T-helper 9 cell (primary cell): ENCODE results near the gene TNFRSF1A.
"Not testable (repeated sequence)": the region's sequence is repeated elsewhere in the genome, so short reads cannot be mapped to it uniquely, and the experiment has no call there.

Experiments used
- DNase-seq: peaks from one replicate; pipeline ENCODE4 v3.0.0-alpha.2; 2020

The TNFRSF1A gene

DNA sequence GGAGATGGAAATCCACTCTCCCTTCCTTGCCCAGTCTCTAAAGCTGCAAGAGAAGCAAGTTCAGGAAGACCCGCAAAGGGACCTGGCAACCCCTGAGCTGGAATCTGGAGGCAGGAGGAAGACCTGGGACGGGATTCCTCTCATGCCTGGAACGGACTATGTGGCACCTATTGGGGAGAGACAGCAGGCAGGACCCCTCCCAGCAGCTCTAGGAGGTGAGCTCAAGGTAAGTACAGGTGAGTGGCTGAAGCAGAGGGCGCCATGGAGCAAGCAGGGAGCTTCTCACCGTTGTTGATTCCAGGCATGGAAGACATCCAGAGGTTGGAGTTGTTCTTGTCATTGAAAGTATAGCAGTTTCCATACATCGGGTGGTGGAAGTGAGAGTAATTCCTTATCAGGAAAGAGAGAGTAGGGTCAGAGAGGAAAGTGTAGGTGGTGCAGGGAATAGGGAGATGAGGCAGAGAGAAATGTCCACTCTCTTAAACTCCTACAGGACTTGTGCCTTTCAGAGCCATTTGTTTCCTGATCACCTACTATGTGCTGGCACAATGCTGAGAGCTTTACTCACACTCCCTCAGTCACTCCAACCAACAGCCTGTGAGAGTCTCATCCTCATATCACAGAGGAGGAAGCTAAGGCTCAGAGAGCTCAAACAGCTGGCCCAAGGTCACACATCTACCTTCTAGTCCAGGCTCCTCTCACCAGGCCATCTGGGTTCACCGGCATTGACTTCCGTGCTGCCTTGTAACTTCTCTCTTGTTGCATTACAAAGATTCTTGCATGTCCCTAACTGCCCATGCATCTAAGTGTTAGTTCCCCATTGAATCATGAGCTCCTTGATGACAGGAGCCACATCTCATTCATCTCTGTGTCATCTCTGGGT lies 13.9 kb upstream of the TNFRSF1A start:
- DNase-seq = no peak

DNA sequence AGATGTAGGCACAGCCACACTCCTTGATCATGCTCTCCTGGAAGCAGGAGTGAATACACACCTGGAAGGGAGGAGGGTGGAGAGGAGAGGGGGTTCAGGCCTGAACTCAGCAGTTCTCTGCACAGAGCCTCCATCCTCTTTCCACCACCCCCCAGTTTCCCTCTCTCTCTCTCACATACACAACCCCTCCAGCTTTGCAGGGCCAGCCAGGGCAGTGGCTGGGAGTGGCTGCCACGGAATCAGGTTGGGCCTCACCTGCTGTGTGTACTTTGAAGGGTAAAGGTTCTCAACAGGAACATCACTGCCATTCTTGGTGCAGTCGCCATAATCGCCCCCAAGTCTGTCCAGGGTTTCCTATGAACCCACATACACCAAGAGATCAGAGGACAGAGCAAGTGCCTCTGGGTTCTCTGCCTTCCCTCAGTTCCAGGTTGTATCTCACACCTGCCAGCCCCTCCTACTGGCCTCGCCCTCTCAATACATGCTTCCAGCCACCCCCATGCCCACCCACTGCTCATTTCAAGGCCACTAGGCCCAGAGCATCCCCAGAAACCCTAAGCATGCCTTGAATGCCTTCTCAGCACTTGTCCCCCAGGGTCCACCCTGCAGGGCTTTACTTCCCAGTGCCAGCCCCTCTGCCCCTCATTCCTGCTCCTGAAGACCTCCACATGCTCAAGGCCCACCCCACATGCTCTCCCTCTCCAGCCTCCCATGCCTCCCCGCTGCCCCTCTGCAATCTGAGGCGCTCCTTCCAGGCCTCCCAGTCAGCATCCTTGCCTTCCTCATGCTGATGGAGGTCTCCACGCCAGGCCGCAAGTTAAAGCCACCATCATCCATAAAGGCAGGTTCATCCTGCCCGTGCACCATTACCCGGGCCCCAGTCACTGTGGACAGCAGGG lies 12.9 kb upstream of the TNFRSF1A start:
- no peak for DNase-seq

- DNase-seq = no peak
Measured at GRCh38 chr12:6352193-6353173, 10.6 kb upstream of the TNFRSF1A start.

DNA sequence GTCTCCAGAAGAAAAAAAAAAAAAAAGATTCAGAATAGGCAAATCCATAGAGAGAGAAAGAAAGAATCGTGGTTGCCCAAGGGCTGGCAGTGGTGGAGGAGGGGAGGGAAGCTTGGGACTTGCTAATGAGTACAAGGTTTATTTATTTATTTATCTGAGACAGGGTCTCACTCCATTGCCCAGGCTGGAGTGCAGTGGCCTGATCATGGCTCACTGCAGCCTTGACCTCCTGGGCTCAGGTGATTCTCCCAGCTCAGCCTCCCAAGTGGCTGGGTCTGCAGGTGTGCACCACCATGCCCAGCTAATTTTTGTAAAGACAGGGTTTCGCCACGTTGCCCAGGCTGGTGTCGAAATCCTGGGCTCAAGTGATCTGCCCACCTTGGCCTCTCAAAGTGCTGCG lies 9.7 kb upstream of the TNFRSF1A start:
- no peak for DNase-seq

GRCh38 chr12:6347367-6348338 lies 5.8 kb upstream of the TNFRSF1A start:
- no peak for DNase-seq

DNA sequence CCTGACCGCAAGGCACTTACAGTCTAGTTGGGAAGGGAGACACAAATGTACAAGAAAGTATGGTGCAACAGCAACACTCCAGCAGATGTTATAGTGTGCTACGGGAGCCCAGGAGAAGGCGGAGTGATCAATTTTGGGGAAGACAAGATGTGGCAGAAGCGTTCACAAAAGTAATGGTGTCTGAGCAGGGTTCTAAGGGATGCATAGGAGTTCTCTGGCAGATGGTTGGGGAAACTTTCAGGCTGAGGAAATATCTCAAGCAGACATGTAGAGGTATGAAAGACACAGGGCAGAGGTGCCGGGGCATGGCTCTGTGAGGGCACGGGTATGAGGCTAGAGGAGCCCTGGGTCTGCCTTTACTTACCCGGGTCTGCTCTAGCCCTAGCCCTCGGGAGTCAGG lies 5.1 kb upstream of the TNFRSF1A start:
- no peak for DNase-seq

- DNase-seq = no peak
Measured at GRCh38 chr12:6346235-6346832, 4.5 kb upstream of the TNFRSF1A start.

DNA sequence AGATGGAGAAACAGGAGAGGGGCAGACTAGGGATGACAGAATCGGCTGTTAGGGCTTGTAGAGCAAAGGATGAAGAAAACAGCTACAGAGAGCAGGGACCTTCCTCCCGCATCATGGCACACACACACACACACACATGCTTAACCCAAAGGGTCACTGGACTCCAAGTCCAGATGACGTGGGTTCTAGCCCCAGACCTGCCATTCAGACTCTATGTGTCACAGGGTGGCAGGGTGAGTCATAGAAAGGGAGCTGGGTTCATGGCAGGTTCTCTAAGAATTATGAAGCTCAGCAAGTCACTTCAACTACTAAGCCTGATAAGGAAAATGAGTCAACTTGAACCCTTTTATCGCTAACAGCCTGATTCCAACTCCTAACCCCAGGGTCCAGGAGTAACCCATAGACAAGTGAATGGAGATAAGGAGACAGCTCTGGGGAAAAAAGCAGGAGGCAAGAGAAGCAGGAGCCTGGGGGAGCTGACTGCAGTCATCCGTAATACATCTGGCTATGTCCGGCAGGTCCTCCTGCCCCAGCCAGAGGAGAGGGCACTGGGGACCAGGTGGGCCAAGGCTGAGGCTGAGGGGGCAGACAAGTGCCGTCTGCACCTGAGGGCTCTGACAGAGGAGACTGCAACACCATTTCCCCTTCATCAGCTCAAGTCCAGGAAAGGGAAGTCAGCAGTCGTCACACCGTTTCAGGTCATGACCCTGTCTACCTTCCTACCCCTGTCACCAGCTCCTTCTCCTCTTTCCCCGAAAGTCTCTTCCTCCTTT lies 3.6 kb upstream of the TNFRSF1A start:
- DNase-seq = no peak

GRCh38 chr12:6344101-6344660 lies 2.3 kb upstream of the TNFRSF1A start:
- DNase-seq = not testable (repeated sequence)

- DNase-seq = no peak
Measured at GRCh38 chr12:6343518-6343917, 1.6 kb upstream of the TNFRSF1A start.

GRCh38 chr12:6342140-6342889 lies 439 bp upstream of the TNFRSF1A start:
- no peak for DNase-seq

- DNase-seq = no peak
Measured at GRCh38 chr12:6340745-6341416, 995 bp downstream of the TNFRSF1A start.

DNA sequence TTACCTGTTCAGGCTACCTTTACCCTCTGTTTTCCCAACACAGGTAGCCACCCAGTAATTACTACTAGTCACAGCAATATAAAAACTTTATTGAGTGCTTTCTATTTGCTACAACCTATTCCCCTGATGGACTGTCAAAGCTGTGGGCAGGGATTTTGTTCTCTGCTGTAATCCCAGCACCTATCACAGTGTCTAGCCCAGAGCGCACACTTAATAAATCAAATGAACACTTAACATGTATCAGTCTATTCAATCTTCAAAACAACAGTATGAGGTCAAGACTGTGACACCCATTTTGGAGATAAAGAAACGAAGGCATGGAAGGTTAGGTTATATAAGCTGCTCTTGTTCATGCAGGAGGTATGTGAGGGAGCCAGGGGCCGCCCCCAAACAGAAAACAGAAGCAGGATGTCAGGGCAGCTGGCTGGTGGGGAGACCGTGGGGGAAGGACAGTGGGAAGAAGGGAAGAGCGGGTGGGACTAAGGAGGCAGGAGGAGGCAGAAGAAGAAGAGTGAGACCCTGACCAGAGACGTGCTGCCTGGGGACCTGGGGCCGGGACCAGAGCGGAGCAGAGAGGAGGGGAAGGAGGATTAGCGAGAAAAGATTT lies 1.7 kb downstream of the TNFRSF1A start:
- no peak for DNase-seq

- no peak for DNase-seq
Measured at GRCh38 chr12:6338955-6339354, 2.9 kb downstream of the TNFRSF1A start.

DNA sequence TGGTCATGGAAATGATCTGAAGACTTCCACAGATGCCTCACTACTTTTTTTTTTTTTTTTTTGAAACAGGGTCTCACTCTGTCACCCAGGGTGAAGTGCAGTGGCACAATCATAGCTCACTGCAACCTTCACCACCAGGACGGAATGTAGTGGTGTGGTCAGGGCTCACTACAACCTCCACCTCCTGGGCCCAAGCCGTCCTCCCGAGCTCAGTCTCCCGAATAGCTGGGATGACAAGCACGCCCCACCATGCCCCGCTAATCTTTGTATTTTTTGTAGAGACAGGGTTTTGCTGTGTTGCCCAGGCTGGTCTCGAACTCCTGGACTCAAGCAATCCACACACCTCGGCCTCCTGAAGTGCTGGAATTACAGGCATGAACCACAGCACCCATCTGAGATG lies 3.3 kb downstream of the TNFRSF1A start:
- DNase-seq = not testable (repeated sequence)

GRCh38 chr12:6337958-6338433 lies 3.9 kb downstream of the TNFRSF1A start:
- no peak for DNase-seq
